Measurements from ENCODE around the gene CNIH4.

The CNIH4 gene

DNA sequence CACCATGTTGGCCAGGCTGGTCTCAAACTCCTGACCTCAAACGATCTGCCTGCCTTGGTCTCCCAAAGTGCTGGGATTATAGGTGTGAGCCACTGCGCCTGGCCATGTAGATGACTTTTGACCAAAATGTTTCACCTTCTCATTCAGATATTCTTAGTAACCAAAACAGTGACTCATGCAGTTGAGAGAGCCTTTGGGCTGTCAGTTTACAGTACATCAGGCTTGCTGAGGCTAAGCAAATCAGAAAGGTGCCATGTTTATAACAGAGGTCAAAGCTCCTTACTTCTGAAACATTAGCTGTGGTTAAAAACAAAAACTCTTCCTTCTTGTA is 21.0 kb downstream of the CNIH4 start:
- no peak for TF ChIP-seq CTCF (IDR thresholded peaks at IDR 0.05; ENCODE audit: extremely low read depth, missing control alignments)
- DNase-seq (ENCODE audit: low spot score) = peak; percentile 70

DNA sequence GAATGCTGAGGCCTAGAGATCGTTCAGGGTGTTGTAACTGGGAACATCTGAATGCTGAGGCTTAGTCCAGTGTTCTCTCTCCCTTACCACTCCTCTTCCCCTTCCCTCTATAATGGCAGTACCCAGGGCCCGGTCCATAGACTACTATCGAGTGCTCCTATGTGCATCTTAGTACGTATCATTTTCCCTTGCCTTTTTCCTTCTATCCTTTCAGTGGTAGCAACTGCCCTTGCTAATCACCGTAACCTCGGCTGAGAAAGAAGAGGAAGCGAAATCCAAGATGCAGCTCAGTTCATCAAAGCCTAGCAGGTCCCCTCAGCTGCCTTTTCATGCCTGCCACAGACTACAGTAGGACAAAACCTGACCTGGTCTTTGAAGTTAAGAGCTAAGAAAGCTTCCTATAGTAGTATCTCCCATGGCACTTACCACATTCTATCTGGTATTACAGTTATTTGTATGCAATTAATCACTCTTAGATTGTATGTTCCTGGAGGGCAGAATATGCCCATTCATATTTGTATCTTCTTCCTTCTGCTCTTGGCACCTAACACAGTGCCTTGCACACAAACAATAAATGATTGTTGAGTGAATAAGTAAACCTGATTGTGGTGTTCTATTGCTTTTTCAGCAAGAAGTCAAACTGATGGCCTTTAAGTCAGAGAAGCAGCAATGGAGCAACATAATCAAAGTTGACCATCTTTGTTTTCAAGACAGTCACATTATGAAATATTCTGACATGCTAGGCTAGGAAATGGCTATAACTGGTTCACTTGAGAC is 22.4 kb downstream of the CNIH4 start:
- no peak for TF ChIP-seq CTCF (IDR thresholded peaks at IDR 0.05; ENCODE audit: extremely low read depth, missing control alignments)
- DNase-seq (ENCODE audit: low spot score) = no peak

DNA sequence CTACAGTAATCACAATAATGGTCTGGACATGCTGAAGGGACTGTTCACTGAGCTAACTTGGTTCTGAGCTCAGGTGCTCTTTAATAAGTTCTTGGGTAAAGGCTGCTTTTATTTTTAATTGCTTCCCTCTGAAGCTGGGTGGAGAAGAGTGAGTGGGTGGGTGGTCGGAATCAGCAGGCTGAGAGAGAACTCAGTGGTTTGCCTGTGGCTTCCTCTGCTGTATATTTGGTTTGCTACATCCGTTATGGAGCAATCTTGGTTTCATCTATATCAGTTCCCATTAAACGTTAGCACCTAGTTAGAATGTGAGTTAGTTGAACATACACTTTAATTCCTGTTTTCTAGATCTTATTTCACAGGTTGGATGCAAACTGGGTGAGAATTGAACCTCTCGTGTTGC is 23.3 kb downstream of the CNIH4 start:
- no peak for TF ChIP-seq CTCF (IDR thresholded peaks at IDR 0.05; ENCODE audit: extremely low read depth, missing control alignments)
- peak; percentile 36 for DNase-seq (ENCODE audit: low spot score)

DNA sequence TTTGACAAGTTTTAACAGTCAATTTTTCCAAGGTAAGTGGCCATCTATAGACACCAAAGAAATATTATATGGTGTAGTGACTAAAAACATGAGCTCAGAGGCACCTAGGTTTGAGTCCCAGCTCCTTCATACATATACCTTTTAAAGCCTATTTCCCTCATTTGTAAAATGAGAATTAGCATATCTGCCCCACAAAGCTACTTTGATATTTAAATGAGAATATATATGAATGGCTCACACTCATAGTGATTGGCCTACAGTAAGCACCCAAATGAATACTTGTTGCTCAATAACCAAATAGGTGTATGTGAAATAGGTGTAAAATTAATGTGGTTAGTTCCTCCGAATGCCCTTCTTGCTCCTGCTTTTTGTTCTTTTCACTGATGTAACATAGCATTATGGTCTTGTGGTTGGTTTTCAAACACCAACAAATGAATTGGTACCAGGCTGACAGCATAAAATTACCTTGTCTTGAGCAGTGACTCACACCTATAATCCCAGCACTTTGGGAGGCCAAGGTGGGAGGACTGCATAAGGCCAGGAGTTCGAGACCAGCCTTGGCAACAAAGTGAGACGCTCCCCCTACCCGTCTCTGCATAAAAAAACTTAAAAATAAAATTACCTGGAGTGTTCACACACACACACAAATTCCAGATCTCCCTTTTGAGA is 25.3 kb downstream of the CNIH4 start:
- no peak for TF ChIP-seq CTCF (IDR thresholded peaks at IDR 0.05; ENCODE audit: extremely low read depth, missing control alignments)
- DNase-seq (ENCODE audit: low spot score) = no peak

DNA sequence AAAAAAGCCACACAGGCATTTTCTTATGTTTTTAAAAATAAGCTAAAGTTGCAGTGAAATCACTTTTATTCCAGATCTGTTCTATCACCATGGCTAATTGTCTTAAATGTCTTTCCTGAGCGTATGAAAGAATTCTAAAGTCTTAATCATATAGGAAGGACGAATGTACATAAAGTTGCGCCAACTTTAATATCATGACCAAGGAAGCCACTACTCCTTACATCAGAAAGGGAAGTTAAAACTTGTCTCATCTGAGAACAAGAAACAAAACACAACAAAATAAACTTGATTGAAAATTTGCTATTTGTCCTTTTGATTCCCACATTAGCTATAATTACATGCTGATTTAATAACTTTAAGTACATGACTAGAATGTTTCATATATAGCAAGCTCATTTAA is 26.5 kb downstream of the CNIH4 start:
- no peak for TF ChIP-seq CTCF (IDR thresholded peaks at IDR 0.05; ENCODE audit: extremely low read depth, missing control alignments)
- DNase-seq (ENCODE audit: low spot score) = no peak

DNA sequence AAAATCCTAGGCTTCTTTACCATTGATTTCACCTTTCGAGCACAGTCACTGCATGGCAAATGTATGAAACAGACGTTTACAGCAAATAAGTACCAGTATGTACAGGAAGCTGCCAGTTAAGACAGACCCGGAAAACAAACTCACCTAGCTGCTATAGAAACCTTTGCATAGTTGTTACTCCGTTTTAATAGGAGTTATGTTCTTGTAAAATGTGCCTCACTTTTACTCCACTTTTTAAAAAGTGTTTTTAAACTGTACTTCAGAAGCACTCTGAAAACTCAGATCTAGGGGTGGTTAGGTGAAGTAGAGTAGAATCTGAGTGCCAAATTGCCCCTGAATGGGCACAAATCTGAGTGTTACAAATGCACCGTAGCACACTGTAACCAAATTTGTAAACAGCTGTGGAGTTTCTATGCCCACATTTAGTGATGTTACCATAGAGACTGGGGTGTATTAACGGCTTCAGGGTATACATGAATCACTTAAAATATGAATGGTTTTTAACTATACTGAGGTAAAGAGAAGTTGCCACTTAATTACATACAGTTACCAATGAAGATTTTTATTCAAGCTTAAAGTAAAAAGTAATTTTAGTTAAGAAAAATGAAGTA is 30.7 kb downstream of the CNIH4 start:
- TF ChIP-seq CTCF (IDR thresholded peaks at IDR 0.05; ENCODE audit: extremely low read depth, missing control alignments) = no peak
- no peak for DNase-seq (ENCODE audit: low spot score)

DNA sequence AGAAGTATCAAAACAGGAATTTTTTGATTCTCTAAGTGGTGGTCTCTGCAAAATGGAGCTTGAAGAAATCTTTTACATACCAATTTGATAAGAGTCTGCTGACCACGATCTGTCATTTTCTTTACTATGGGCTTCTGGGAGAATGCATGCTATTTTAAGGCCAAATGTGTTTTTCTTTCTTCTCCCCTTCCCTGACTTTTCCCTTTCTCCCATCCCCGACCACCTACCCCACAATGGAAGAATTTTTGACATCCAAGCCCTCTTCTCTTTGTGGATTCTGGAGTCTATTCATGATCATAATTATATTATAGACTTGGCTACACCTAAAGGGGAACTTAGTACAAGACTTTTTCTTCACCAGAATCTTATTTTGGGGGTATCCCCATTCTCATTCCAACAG is 31.3 kb downstream of the CNIH4 start:
- no peak for TF ChIP-seq CTCF (IDR thresholded peaks at IDR 0.05; ENCODE audit: extremely low read depth, missing control alignments)
- DNase-seq (ENCODE audit: low spot score) = no peak

All from GM20000 (cell line).